Subcutaneous adipose tissue (tissue), 4 donors: ENCODE results near the gene CISD3. TPM values are rescaled to one million over a fixed set of nuclear protein-coding genes. Genes with fewer than 3 reads are reported as not detected.

Experiments used
- small RNA-seq: library from RNA; depleted of rRNA; stranded (forward); fragments of <200 nt; gene quantifications from one replicate; pipeline ENCODE3, GENCODE V24; 2016
- total RNA-seq, 4 donors: library from RNA; depleted of rRNA; stranded (reverse); fragments of >200 nt; gene quantifications; one replicate each; pipeline ENCODE4 v1.1.0, GENCODE V29; 2016
- TF ChIP-seq, protein P1 (sequence below): fragments of 450-650 bp; IDR thresholded peaks from one replicate; pipeline ENCODE4 v1.5.1; 2016; ENCODE audit warnings: low read depth, mild to moderate bottlenecking, control low read depth, antibody characterized with exemption, moderate library complexity

CISD3 gene
- total RNA-seq, 4 donors from 2014 or later: 11.0 to 19.7 (median 15.1) TPM

DNA sequence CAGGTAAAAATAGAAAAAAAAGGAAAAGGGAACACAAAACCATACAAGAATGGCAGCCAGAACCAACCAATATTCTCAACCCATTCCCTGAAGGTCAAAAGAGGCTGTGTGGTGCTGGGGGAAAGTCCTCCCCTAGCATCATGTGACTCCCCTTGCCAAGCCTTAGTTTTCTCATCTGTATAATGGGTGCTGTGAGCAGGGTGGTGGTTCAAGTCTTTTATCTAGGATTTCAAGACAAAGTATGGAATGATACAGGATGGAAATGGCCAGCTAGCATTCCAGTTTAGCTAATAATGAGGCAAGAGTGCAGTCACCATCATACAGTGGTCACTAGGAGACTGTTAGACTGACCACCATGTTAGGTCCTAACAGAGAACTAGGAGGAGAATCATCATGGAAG, 43.1 kb downstream of the CISD3 start:
- TF ChIP-seq, protein P1, sequence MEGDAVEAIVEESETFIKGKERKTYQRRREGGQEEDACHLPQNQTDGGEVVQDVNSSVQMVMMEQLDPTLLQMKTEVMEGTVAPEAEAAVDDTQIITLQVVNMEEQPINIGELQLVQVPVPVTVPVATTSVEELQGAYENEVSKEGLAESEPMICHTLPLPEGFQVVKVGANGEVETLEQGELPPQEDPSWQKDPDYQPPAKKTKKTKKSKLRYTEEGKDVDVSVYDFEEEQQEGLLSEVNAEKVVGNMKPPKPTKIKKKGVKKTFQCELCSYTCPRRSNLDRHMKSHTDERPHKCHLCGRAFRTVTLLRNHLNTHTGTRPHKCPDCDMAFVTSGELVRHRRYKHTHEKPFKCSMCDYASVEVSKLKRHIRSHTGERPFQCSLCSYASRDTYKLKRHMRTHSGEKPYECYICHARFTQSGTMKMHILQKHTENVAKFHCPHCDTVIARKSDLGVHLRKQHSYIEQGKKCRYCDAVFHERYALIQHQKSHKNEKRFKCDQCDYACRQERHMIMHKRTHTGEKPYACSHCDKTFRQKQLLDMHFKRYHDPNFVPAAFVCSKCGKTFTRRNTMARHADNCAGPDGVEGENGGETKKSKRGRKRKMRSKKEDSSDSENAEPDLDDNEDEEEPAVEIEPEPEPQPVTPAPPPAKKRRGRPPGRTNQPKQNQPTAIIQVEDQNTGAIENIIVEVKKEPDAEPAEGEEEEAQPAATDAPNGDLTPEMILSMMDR: no peak

DNA sequence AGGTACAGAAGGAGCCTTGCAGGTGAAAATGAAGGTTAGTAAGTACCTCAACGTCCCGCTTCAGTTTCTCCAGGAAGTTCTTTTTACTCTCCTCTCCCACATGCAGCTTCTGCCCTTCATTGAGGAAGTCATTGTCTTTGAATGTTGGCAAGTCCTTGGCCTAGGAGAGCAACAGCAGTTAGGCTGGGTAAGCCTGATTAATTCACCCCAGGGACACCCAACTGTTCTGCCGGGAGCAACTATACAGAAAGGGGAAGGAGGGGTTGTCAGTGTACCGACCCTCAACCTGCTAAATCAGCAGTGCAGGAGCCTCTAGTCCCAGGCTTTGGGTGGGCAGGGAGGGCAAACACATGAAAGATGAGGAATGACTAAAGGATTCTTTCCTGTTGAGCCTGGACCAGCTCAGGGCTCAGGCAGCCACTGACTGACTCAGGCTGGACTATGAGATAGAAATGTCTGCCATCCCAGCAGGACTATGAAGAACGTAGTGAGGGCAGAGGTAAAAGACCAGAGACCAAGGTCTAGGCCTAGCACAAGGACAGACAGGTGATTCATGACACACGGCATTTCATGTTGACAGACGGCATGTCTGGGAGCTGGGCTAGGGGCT, 47.6 kb downstream of the CISD3 start:
- TF ChIP-seq, protein P1: no peak

- TF ChIP-seq, protein P1: no peak
Measured at GRCh38 chr17:38779965-38780752, 50.0 kb downstream of the CISD3 start.

- TF ChIP-seq, protein P1: no peak
Measured at GRCh38 chr17:38783227-38783626, 53.1 kb downstream of the CISD3 start.

Small RNAs within 50 kb of the gene (small RNA-seq; reads per million reads assigned to genes)
- gene MIR4726 (not detected), gene MIR4734 (not detected), gene RNA5SP440 (1.8 reads per million, percentile 32 among the genes with 10 or more reads in this experiment), gene RNU6-866P (not detected)

Other genes starting within 250 kb of the CISD3 start
- gene SRCIN1, start 124.4 kb upstream of the CISD3 start, total RNA-seq: 10 to 100 TPM in 1 of 4 donors, 1 to 10 TPM in 2, under 1 TPM in 1; 0.82 to 11.5 (median 4.0) TPM
- gene EPOP, start 55.4 kb upstream of the CISD3 start, total RNA-seq: 1 to 10 TPM in 2 of 4 donors, under 1 TPM in 2; 0.34 to 2.8 (median 0.80) TPM
- gene MLLT6, start 25.1 kb upstream of the CISD3 start, total RNA-seq: 10 to 100 TPM; 25.2 to 95.1 (median 37.1) TPM
- 10 to 100 TPM in 1 of 4 donors, 1 to 10 TPM in 3; 4.1 to 10.7 (median 7.4) TPM for gene PCGF2, start 18.0 kb downstream of the CISD3 start, total RNA-seq
- 100 to 1,000 TPM in 3 of 4 donors, 10 to 100 TPM in 1; 78.4 to 216 (median 113) TPM for gene PSMB3, start 22.4 kb downstream of the CISD3 start, total RNA-seq
- 10 to 100 TPM; 29.3 to 72.0 (median 51.1) TPM for gene PIP4K2B, start 69.2 kb downstream of the CISD3 start, total RNA-seq
- 10 to 100 TPM; 18.7 to 37.1 (median 25.7) TPM for gene CWC25, start 95.0 kb downstream of the CISD3 start, total RNA-seq
- gene RPL23, start 123.4 kb downstream of the CISD3 start, total RNA-seq: 1,000 to 10,000 TPM; 2,328 to 2,756 (median 2,634) TPM
- gene LASP1, start 139.7 kb downstream of the CISD3 start, total RNA-seq: 100 to 1,000 TPM; 106 to 150 (median 140) TPM
- under 1 TPM in 1 of 4 donors, not detected in 3; 0.17 TPM for gene FBXO47, start 237.1 kb downstream of the CISD3 start, total RNA-seq